GM19240 (cell line): ENCODE results near the gene LPP.

Source experiments
- DNase-seq: peaks from one replicate; pipeline ENCODE4 v3.0.0; 2011; ENCODE audit warnings: low spot score; ENCODE audit not compliant: insufficient read length

Gene LPP

GRCh38 chr3:188353426-188353825 is 199.5 kb downstream of the LPP start:
- DNase-seq, result no peak

- no peak for DNase-seq
Measured at GRCh38 chr3:188358787-188359493, 205.0 kb downstream of the LPP start.

- DNase-seq, result no peak
Measured at GRCh38 chr3:188360364-188360881, 206.5 kb downstream of the LPP start.

GRCh38 chr3:188361888-188362287 is 207.9 kb downstream of the LPP start:
- DNase-seq, result no peak

GRCh38 chr3:188362405-188362831 is 208.5 kb downstream of the LPP start:
- no peak for DNase-seq

GRCh38 chr3:188365184-188365583 is 211.2 kb downstream of the LPP start:
- DNase-seq, result no peak

- DNase-seq, result no peak
Measured at GRCh38 chr3:188365988-188366698, 212.2 kb downstream of the LPP start.

- DNase-seq, result no peak
Measured at GRCh38 chr3:188367678-188368077, 213.7 kb downstream of the LPP start.

- no peak for DNase-seq
Measured at GRCh38 chr3:188369526-188369925, 215.6 kb downstream of the LPP start.

GRCh38 chr3:188370081-188370830 is 216.3 kb downstream of the LPP start:
- DNase-seq, result no peak

GRCh38 chr3:188378786-188379185 is 224.8 kb downstream of the LPP start:
- no peak for DNase-seq

- no peak for DNase-seq
Measured at GRCh38 chr3:188380252-188380651, 226.3 kb downstream of the LPP start.

- DNase-seq, result no peak
Measured at GRCh38 chr3:188380722-188381121, 226.8 kb downstream of the LPP start.

- DNase-seq, result no peak
Measured at GRCh38 chr3:188383748-188384147, 229.8 kb downstream of the LPP start.

GRCh38 chr3:188385295-188385694 is 231.3 kb downstream of the LPP start:
- DNase-seq, result no peak

GRCh38 chr3:188389711-188390342 is 235.9 kb downstream of the LPP start:
- no peak for DNase-seq

- no peak for DNase-seq
Measured at GRCh38 chr3:188390343-188390718, 236.4 kb downstream of the LPP start.

- no peak for DNase-seq
Measured at GRCh38 chr3:188390775-188391443, 237.0 kb downstream of the LPP start.

- no peak for DNase-seq
Measured at GRCh38 chr3:188391592-188391991, 237.6 kb downstream of the LPP start.

- no peak for DNase-seq
Measured at GRCh38 chr3:188392076-188392475, 238.1 kb downstream of the LPP start.

GRCh38 chr3:188394623-188395022 is 240.7 kb downstream of the LPP start:
- no peak for DNase-seq
